Keratinocyte (primary cell): ENCODE data around the gene GREM1. TPM values are rescaled to one million over a fixed set of nuclear protein-coding genes. Genes with fewer than 3 reads are reported as not detected.

Experiments
- DNase-seq: peaks from one replicate; pipeline ENCODE4 v3.0.0-alpha.2; 2011; ENCODE audit warnings: low read depth, missing footprints, low spot score
- FAIRE-seq: peaks from 2 replicates; lab custom pipeline; 2011; peaks lifted over from hg19 to GRCh38; lab: Jason Lieb, UNC
- H2AFZ ChIP-seq: 2 replicates; pipeline ENCODE4 v1.6.0; 2012; ENCODE audit warnings: low read length, control low read depth, inconsistent platforms; ENCODE audit not compliant: control insufficient read depth
- H3K27ac ChIP-seq: 2 replicates; pipeline ENCODE4 v1.5.1; 2011; ENCODE audit warnings: low read length; ENCODE audit not compliant: control insufficient read depth, insufficient read depth
- H3K27me3 ChIP-seq: 3 replicates; pipeline ENCODE4 v1.6.0; 2011; ENCODE audit warnings: low read length; ENCODE audit not compliant: control insufficient read depth, insufficient read depth; ENCODE audit errors: extremely low read depth
- H3K36me3 ChIP-seq, 2 experiments: 2 replicates in 1 of 2; 3 replicates in 1 of 2; pipeline ENCODE4 v1.5.1; 2011; ENCODE audit warnings: low read length in 2 of 2, mild to moderate bottlenecking in 1 of 2; ENCODE audit not compliant: control insufficient read depth in 2 of 2, insufficient read depth in 2 of 2; ENCODE audit errors: extremely low read depth in 1 of 2
- H3K4me1 ChIP-seq: 3 replicates; pipeline ENCODE4 v1.5.1; 2011; ENCODE audit warnings: low read length; ENCODE audit not compliant: control insufficient read depth, insufficient read depth; ENCODE audit errors: extremely low read depth
- H3K4me2 ChIP-seq: 3 replicates; pipeline ENCODE4 v1.6.0; 2011; ENCODE audit warnings: low read depth, low read length; ENCODE audit not compliant: control insufficient read depth, insufficient read depth; ENCODE audit errors: extremely low read depth
- H3K4me3 ChIP-seq, 3 experiments: fragments of 200-600 bp in 1 of 3; sonication (generic) in 1 of 3; 2 replicates in 2 of 3; 3 replicates in 1 of 3; pipeline ENCODE4 v1.5.1; 2011 to 2016; ENCODE audit warnings: low read length in 3 of 3, mild to moderate bottlenecking in 3 of 3, control low read depth in 2 of 3, inconsistent platforms in 1 of 3, low read depth in 1 of 3, mixed read lengths in 1 of 3, mixed run types in 1 of 3, moderate library complexity in 1 of 3; ENCODE audit not compliant: control insufficient read depth in 2 of 3, insufficient read depth in 2 of 3; ENCODE audit errors: extremely low read depth in 1 of 3
- H3K79me2 ChIP-seq: 2 replicates; pipeline ENCODE4 v1.6.0; 2012; ENCODE audit warnings: low read length; ENCODE audit not compliant: control insufficient read depth, insufficient read depth
- H3K9ac ChIP-seq: 3 replicates; pipeline ENCODE4 v1.6.0; 2011; ENCODE audit warnings: low read length; ENCODE audit not compliant: control insufficient read depth, insufficient read depth; ENCODE audit errors: extremely low read depth
- H3K9me1 ChIP-seq: 3 replicates; pipeline ENCODE4 v1.6.0; 2011; ENCODE audit warnings: low read length; ENCODE audit not compliant: control insufficient read depth, insufficient read depth; ENCODE audit errors: extremely low read depth
- H3K9me3 ChIP-seq: 2 replicates; pipeline ENCODE4 v1.5.1; 2012; ENCODE audit warnings: low read depth, low read length; ENCODE audit not compliant: control insufficient read depth
- H4K20me1 ChIP-seq: 3 replicates; pipeline ENCODE4 v1.6.0; 2011; ENCODE audit warnings: low read length; ENCODE audit not compliant: control insufficient read depth, insufficient read depth; ENCODE audit errors: extremely low read depth
- CTCF ChIP-seq, 3 experiments: IDR thresholded peaks in 1 of 3; conservative IDR thresholded peaks in 1 of 3; optimal IDR thresholded peaks in 1 of 3; 2 replicates in 2 of 3; 3 replicates in 1 of 3; pipeline versions ENCODE3 to v1.5.1; 2011; ENCODE audit warnings: low read length in 3 of 3, mild to moderate bottlenecking in 3 of 3, moderate library complexity in 2 of 3, control low read depth in 1 of 3, inconsistent platforms in 1 of 3; ENCODE audit not compliant: insufficient read depth in 2 of 3; ENCODE audit errors: extremely low read depth in 1 of 3
- EZH2 ChIP-seq: IDR thresholded peaks from one replicate; pipeline ENCODE4 v1.6.1; 2012; ENCODE audit warnings: inconsistent platforms, mild to moderate bottlenecking, low read length, moderate library complexity
- dilution Hi-C: fragments of 300-500 bp; cut with MboI; formaldehyde crosslinking; loops from one replicate; pipeline ENCODE4 v1.7.0; 2020; ENCODE audit warnings: low sequenced_read_pairs; ENCODE audit not compliant: extremely low pct_ligation_motif_present
- polyA plus RNA-seq, 5 experiments: library from polyadenylated mRNA; depleted of rRNA in 3 of 5; stranded (reverse) in 3 of 5; stranded (forward) in 1 of 5; unstranded in 1 of 5; fragments of >200 nt; gene quantifications; 1 replicate in 1 of 5; 2 replicates in 3 of 5; 3 replicates in 1 of 5; pipeline versions ENCODE4 v1.2.1 to v1.2.3, GENCODE V29; 2011 to 2012; ENCODE audit warnings: missing spikeins in 2 of 5, low read depth in 1 of 5, low replicate concordance in 1 of 5

The GREM1 gene
- polyA plus RNA-seq, 1 donor (not counting 4 experiments of a cell fraction or from before 2014, with no cell fraction given), result 0.04 TPM

- Histone ChIP-seq H3K9me3 (no peaks in the 10 kb centered on the region), H3K9ac (no peak overlapping the region), H3K4me1 (peaks cover 14% of the 10 kb centered on the region), H3K27me3 (no peaks in the 10 kb centered on the region), H3K27ac (no peak overlapping the region), H3K79me2 (no peaks in the 10 kb centered on the region), H3K36me3 (no peaks in the 10 kb centered on the region), H3K4me3 (no peak overlapping the region), H3K4me2 (no peak overlapping the region), H2AFZ (no peak overlapping the region), H4K20me1 (no peaks in the 10 kb centered on the region), H3K9me1 (no peaks in the 10 kb centered on the region)
- DNase-seq (no peak), FAIRE-seq (no peak)
- TF ChIP-seq EZH2, result no peak
- no peak for TF ChIP-seq CTCF (optimal IDR thresholded peaks at IDR 0.05 in 1 of 3, IDR thresholded peaks at IDR 0.05 in 1 of 3, conservative IDR thresholded peaks at IDR 0.05 in 1 of 3; ENCODE audit: extremely low read depth in 1 of 3, insufficient read depth in 2 of 3, low read length in 3 of 3)
- dilution Hi-C loops, result no loop called here
Observed at GRCh38 chr15:32732574-32733157, 14.9 kb downstream of the GREM1 start.

GRCh38 chr15:32733281-32733680, 15.5 kb downstream of the GREM1 start:
- Histone ChIP-seq H3K4me1 (peaks cover 14% of the 10 kb centered on the region), H3K4me3 (no peak overlapping the region), H3K4me2 (no peak overlapping the region), H3K9me3 (no peaks in the 10 kb centered on the region), H3K79me2 (no peaks in the 10 kb centered on the region), H4K20me1 (no peaks in the 10 kb centered on the region), H3K9me1 (no peaks in the 10 kb centered on the region), H3K9ac (no peak overlapping the region), H3K27ac (no peak overlapping the region), H2AFZ (no peak overlapping the region), H3K27me3 (no peaks in the 10 kb centered on the region), H3K36me3 (no peaks in the 10 kb centered on the region)
- TF ChIP-seq CTCF (optimal IDR thresholded peaks at IDR 0.05 in 1 of 3, IDR thresholded peaks at IDR 0.05 in 1 of 3, conservative IDR thresholded peaks at IDR 0.05 in 1 of 3; ENCODE audit: extremely low read depth in 1 of 3, insufficient read depth in 2 of 3, low read length in 3 of 3), result no peak
- TF ChIP-seq EZH2, result no peak
- DNase-seq (no peak), FAIRE-seq (no peak)
- dilution Hi-C loops, result no loop called here
